Stimulated activated CD8-positive, alpha-beta memory T cell treated with anti-CD3 and anti-CD28 coated beads, Interleukin-4, amount 100 ng/mL, for 4 hours (primary cell): ENCODE results near the gene ZBTB21.

Experiments
- DNase-seq, 2 donors: peaks; one replicate each; pipeline ENCODE4 v3.0.0-alpha.2; 2020; ENCODE audit warnings: low read depth in 2 of 2, low spot score in 1 of 2

The ZBTB21 gene

GRCh38 chr21:42009831-42010506 lies at the start of gene ZBTB21:
TSS of gene ZBTB21 (minus strand) at chr21:42010360. CDS start at chr21:41994095, 16,265 bp downstream.
- peak; percentile 96 for DNase-seq

GRCh38 chr21:42059721-42060120 lies 49.6 kb upstream of the ZBTB21 start:
- no peak for DNase-seq

- no peak for DNase-seq
These were observed 49.0 kb upstream of the ZBTB21 start for GRCh38 chr21:42059141-42059540.

GRCh38 chr21:42058631-42059111 lies 48.5 kb upstream of the ZBTB21 start:
- DNase-seq, result no peak

- DNase-seq, result no peak
These were observed 47.8 kb upstream of the ZBTB21 start for GRCh38 chr21:42057851-42058437.

- no peak for DNase-seq
These were observed 47.0 kb upstream of the ZBTB21 start for GRCh38 chr21:42056996-42057689.

GRCh38 chr21:42056468-42056867 lies 46.3 kb upstream of the ZBTB21 start:
- DNase-seq, result no peak

GRCh38 chr21:42055425-42055824 lies 45.3 kb upstream of the ZBTB21 start:
- no peak for DNase-seq

- no peak for DNase-seq
These were observed 41.6 kb upstream of the ZBTB21 start for GRCh38 chr21:42051788-42052187.

GRCh38 chr21:42049578-42050430 lies 39.6 kb upstream of the ZBTB21 start:
- DNase-seq, result no peak

- DNase-seq, result no peak
These were observed 38.9 kb upstream of the ZBTB21 start for GRCh38 chr21:42048870-42049577.

- DNase-seq, result no peak
These were observed 37.9 kb upstream of the ZBTB21 start for GRCh38 chr21:42047821-42048613.

- DNase-seq, result no peak
These were observed 34.8 kb upstream of the ZBTB21 start for GRCh38 chr21:42044871-42045495.

GRCh38 chr21:42043961-42044360 lies 33.8 kb upstream of the ZBTB21 start:
- DNase-seq, result no peak

- no peak for DNase-seq
These were observed 33.2 kb upstream of the ZBTB21 start for GRCh38 chr21:42043201-42043895.

GRCh38 chr21:42042651-42043050 lies 32.5 kb upstream of the ZBTB21 start:
- DNase-seq, result no peak

- no peak for DNase-seq
These were observed 31.6 kb upstream of the ZBTB21 start for GRCh38 chr21:42041711-42042110.

GRCh38 chr21:42041246-42041645 lies 31.1 kb upstream of the ZBTB21 start:
- no peak for DNase-seq
